Neutrophil (primary cell): ENCODE data around the gene ARL8B.
A peak's percentile ranks its signal among the peaks of the same experiment; 100 is the strongest.

Experiments
- H3K27ac ChIP-seq: fragments of 200-600 bp; sonication (generic); 2 replicates; pipeline ENCODE4 v1.5.1; 2016; ENCODE audit warnings: mild to moderate bottlenecking, moderate library complexity
- H3K27me3 ChIP-seq: fragments of 200-600 bp; sonication (generic); 2 replicates; pipeline ENCODE4 v1.6.0; 2016; ENCODE audit warnings: mild to moderate bottlenecking
- H3K36me3 ChIP-seq: fragments of 200-600 bp; sonication (generic); 2 replicates; pipeline ENCODE4 v1.5.1; 2017
- H3K4me1 ChIP-seq, 2 experiments: fragments of 200-600 bp in 1 of 2; sonication (generic) in 1 of 2; 1 replicate in 1 of 2; 2 replicates in 1 of 2; pipeline versions ENCODE4 v1.5.1 to v1.6.1; 2013 to 2016; ENCODE audit warnings: low read depth in 1 of 2, low read length in 1 of 2, mild to moderate bottlenecking in 1 of 2, moderate library complexity in 1 of 2; ENCODE audit not compliant: control insufficient read depth in 1 of 2, insufficient read depth in 1 of 2
- H3K4me3 ChIP-seq, 2 experiments: fragments of 200-600 bp in 1 of 2; sonication (generic) in 1 of 2; 1 replicate in 1 of 2; 2 replicates in 1 of 2; pipeline ENCODE4 v1.5.1; 2013 to 2016; ENCODE audit warnings: low read depth in 1 of 2, low read length in 1 of 2, mild to moderate bottlenecking in 1 of 2, moderate library complexity in 1 of 2
- H3K9me3 ChIP-seq: fragments of 200-600 bp; sonication (generic); 2 replicates; pipeline ENCODE4 v1.5.1; 2016
- TF ChIP-seq, protein P1 (sequence below): fragments of 200-600 bp; sonication (generic); IDR thresholded peaks from 2 replicates; pipeline ENCODE4 v1.5.1; 2016; ENCODE audit warnings: antibody characterized with exemption

Gene ARL8B

GRCh38 chr3:5186089-5186857 lies 64.2 kb downstream of the ARL8B start:
- Histone ChIP-seq H3K9me3 (no peaks in the 10 kb centered on the region), H3K4me3 (peak overlapping the region; percentile 90 to 97)

DNA sequence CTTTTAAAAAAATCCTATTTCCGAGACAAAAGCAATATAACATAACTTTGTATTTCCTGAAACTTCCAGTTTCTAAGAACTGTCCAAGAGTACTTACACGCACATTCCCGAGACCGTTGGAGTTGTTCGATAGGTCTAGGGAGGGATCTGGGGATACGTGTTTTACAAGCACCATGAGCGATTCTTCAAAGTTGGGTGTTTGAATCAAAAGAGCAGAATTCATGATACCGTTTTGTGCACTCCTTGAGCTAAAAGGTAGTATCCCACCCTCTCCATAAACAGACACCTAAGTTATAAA lies 64.7 kb downstream of the ARL8B start:
- H3K27me3 ChIP-seq: no peaks in the 10 kb centered on the region
- H3K4me1 ChIP-seq: peaks cover 84 to 87% of the 10 kb centered on the region in 2 experiments
- H3K4me3 ChIP-seq: peak overlapping the region; percentile 90 to 97
- peak overlapping the region; percentile 99 for H3K27ac ChIP-seq
- TF ChIP-seq, protein P1, sequence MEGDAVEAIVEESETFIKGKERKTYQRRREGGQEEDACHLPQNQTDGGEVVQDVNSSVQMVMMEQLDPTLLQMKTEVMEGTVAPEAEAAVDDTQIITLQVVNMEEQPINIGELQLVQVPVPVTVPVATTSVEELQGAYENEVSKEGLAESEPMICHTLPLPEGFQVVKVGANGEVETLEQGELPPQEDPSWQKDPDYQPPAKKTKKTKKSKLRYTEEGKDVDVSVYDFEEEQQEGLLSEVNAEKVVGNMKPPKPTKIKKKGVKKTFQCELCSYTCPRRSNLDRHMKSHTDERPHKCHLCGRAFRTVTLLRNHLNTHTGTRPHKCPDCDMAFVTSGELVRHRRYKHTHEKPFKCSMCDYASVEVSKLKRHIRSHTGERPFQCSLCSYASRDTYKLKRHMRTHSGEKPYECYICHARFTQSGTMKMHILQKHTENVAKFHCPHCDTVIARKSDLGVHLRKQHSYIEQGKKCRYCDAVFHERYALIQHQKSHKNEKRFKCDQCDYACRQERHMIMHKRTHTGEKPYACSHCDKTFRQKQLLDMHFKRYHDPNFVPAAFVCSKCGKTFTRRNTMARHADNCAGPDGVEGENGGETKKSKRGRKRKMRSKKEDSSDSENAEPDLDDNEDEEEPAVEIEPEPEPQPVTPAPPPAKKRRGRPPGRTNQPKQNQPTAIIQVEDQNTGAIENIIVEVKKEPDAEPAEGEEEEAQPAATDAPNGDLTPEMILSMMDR: no peak
- no peaks in the 10 kb centered on the region for H3K9me3 ChIP-seq
- H3K36me3 ChIP-seq: no peaks in the 10 kb centered on the region

More at GRCh38 chr3:5186089-5186857, 64.2 kb downstream of the ARL8B start:
- Histone ChIP-seq H3K27ac (peak overlapping the region; percentile 99), H3K36me3 (peaks cover 3% of the 10 kb centered on the region), H3K4me1 (peaks cover 84 to 87% of the 10 kb centered on the region in 2 experiments), H3K27me3 (no peaks in the 10 kb centered on the region)
- TF ChIP-seq, protein P1: no peak

DNA sequence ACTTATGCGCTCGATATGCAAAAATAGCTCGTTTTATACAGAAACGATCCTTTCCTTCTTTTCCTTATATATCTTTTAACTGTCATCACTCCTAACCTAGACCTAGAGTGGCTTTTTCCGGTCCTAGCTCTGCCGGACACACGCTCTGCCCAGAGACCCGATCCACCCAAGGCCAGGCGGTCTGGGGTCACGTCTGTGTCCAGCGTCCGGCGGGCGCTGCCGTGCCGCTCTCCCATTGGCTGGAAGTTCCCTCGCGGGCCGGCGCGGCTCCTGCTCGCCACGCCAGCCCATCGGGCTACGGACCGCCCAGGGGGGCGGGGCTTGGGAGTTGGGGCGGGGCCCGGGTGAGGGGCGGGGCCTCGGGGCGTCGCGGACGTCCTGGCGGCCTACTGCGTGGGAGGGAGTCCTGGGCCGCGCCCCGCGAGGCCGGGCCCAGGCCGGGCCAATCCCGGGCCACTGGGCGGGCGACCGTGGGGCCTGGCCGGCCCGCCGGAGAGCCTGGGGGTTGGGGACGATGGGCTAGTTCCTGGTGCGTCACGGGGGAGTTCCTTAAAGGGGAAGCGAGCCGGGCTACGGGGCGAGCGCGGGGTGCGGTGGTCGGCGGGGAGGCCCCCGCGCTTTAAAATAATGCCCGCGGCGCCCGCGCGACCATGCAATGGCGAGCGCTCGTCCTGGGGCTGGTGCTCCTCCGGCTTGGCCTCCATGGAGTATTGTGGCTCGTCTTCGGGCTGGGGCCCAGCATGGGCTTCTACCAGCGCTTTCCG lies 65.2 kb downstream of the ARL8B start, which contains the start of gene EDEM1:
EDEM1 (plus strand) TSS at position 552 of the 764 bp plus-strand sequence; CDS start at position 651, 99 bp downstream.
- H3K27me3 ChIP-seq: no peaks in the 10 kb centered on the region
- no peaks in the 10 kb centered on the region for H3K9me3 ChIP-seq
- TF ChIP-seq, protein P1: peak; percentile 48
- peak within 1 kb of the TSS; percentile 99 for H3K27ac ChIP-seq
- no peaks in the 10 kb centered on the region for H3K36me3 ChIP-seq
- H3K4me1 ChIP-seq: peaks cover 84 to 87% of the 10 kb centered on the region in 2 experiments
- peak within 1 kb of the TSS; percentile 90 to 97 for H3K4me3 ChIP-seq

DNA sequence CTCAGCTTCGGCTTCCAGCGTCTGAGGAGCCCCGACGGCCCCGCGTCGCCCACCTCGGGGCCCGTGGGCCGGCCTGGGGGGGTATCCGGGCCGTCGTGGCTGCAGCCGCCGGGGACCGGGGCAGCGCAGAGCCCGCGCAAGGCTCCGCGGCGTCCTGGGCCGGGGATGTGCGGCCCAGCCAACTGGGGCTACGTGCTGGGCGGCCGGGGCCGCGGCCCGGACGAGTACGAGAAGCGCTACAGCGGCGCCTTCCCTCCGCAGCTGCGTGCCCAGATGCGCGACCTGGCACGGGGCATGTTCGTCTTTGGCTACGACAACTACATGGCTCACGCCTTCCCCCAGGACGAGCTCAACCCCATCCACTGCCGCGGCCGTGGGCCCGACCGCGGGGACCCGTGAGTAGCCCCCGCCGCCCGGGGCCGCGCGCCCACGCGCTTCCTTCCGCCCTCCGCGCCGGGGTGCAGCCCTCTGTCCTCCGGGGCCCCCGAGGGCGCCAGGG lies 65.9 kb downstream of the ARL8B start:
- TF ChIP-seq, protein P1: no peak
- no peaks in the 10 kb centered on the region for H3K36me3 ChIP-seq
- peak overlapping the region; percentile 99 for H3K27ac ChIP-seq
- H3K4me3 ChIP-seq: peak overlapping the region; percentile 90 to 97
- H3K4me1 ChIP-seq: peaks cover 88 to 92% of the 10 kb centered on the region in 2 experiments
- no peaks in the 10 kb centered on the region for H3K9me3 ChIP-seq
- no peaks in the 10 kb centered on the region for H3K27me3 ChIP-seq

- no peaks in the 10 kb centered on the region for H3K9me3 ChIP-seq
- H3K27ac ChIP-seq: peak overlapping the region; percentile 99
- H3K27me3 ChIP-seq: no peaks in the 10 kb centered on the region
- peak overlapping the region; percentile 90 to 97 for H3K4me3 ChIP-seq
- TF ChIP-seq, protein P1: no peak
- H3K36me3 ChIP-seq: no peaks in the 10 kb centered on the region
- H3K4me1 ChIP-seq: peaks cover 86 to 89% of the 10 kb centered on the region in 2 experiments
These were observed 66.5 kb downstream of the ARL8B start for GRCh38 chr3:5188419-5189221.
